T47D (cell line): Measurements from ENCODE around the gene TAMM41.
"Not testable (repeated sequence)": the region's sequence is repeated elsewhere in the genome, so short reads cannot be mapped to it uniquely, and the experiment has no call there.

Source experiments
- DNase-seq, 2 experiments: peaks; one replicate each; pipeline versions ENCODE4 v3.0.0 to v3.0.0-alpha.2; 2011 to 2012; ENCODE audit warnings: low read depth in 1 of 2, low spot score in 1 of 2
- JUND ChIP-seq: IDR thresholded peaks from 2 replicates; pipeline ENCODE4 v1.6.1; 2012; ENCODE audit warnings: low read depth
- in situ Hi-C: cut with HindIII; loops from 2 replicates; pipeline ENCODE4 v1.10.0; 2016; ENCODE audit warnings: low sequenced_read_pairs, low pct_unique_long_range_greater_than_20kb

Gene TAMM41

DNA sequence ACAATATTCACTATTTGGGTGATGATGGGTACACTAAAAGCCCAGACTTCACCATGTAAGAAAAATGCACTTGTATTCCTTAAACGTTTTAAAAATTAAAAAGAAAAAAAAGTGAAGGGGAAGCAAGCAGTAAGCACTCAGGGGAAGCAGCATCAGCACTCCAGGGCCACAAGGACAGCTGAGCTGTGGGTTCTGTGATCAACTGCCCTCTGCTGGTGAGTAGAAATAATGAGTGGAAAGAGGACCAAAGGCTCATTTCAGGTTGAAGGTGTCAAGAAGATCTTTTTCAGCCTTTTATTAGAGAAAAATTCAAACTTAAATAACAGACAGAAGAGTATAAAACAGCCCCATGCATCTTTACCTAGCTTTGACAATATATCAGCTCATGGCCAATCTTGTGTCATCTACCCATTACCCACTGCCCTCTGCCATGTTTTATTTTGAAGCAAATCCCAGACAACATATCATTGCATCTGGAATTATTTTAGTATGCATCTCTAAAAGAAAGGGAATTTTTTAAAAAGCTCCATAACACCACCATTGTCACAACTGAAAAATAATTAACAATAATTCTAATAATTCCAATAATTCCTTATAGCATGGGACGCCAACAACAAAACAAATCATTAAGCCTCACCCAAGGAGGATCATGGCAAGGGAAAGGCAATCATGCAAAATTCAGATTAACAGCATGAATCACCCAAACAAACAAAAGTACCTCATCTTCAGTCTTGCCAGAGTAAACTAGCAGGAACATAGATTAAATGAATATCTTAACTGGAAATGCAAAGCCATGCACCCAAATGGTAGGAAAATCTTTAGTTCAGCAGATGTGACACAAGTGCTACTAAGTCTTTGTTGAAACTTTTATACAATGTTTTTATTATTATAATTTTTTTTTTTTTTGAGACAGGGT is 42.5 kb downstream of the TAMM41 start:
- peak; percentile 62 to 82 for DNase-seq
- no peak for TF ChIP-seq JUND
- in situ Hi-C loops, result no loop called here

DNA sequence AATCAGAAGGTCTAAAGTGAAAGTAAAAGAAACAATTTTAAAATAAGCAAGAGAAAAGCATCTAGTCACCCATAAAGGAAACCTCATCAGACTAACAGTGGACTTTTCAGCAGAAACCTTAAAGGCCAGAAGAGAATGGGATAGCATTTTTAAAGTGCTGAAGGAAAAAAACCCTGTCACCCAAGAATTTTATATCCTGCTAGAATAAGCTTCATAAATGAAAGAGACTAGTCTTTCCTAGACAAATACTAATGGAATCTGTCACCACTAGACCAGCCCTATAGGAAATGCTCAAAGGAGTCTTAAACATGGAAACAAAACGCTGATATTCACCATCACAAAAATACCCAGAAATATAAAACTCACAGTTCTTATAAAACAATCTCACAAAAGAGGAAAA is 46.9 kb downstream of the TAMM41 start:
- no peak for TF ChIP-seq JUND
- in situ Hi-C loops, result no loop called here
- no peak for DNase-seq

DNA sequence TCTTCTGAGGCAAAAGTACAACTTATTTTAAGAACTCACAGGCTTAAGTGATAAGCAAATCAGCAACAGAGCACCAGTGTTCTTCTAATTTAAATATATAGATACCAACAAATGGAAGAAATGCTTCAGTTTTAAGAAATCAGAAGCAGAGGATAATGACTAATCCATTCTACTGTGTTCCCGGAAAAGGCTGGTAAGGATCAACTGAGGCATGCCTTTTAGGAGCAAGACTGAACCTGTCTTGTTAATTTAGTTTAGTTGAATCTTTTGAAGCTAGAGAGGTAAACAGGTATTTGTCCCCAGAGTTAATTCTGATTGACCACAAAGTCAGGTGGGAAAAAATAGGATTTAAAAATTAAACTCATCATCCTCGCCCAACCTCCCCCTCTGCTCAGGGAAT is 51.8 kb downstream of the TAMM41 start:
- no peak for TF ChIP-seq JUND
- in situ Hi-C loops, result no loop called here
- no peak for DNase-seq

DNA sequence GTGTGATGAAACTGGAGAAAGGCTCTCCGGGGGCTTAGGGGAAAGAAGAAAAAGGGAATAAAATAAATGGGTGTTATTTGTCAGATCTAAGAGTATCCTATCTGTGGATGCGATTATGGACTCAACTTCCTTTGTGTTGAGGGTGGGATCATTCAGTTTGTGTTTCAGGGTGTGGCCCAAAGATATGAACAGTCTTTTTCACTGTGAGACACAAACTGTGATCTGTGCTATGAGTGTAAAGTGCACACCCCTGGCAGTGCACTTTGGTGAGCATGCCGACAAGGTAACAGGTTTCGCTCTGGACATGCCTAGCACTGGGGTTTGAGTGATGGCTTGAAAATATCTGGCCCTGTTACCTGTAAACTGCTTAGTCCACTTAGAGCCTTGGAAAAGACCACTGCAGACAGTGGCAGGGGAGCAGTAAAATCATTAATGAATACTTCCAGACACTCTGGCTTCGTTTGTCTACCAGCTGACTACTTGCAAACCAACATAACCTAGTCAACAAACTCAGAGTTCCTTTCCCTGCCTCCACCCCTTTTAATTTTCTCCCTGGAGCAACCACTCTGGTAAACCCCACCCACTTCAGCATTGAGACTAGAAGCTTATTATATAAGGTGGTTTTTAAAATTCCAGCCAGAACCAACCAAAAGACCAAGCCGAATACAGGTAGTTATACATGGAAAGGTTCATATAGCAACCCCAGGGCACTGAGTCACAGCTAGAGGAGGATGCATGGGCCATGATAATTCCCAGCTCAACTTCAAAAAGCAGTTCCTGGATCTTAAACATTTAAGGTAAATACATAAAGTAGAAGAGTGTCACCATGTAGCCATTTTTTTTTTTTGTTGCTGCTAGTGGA is 55.1 kb downstream of the TAMM41 start:
- in situ Hi-C loops, result no loop called here
- DNase-seq, result no peak
- no peak for TF ChIP-seq JUND

DNA sequence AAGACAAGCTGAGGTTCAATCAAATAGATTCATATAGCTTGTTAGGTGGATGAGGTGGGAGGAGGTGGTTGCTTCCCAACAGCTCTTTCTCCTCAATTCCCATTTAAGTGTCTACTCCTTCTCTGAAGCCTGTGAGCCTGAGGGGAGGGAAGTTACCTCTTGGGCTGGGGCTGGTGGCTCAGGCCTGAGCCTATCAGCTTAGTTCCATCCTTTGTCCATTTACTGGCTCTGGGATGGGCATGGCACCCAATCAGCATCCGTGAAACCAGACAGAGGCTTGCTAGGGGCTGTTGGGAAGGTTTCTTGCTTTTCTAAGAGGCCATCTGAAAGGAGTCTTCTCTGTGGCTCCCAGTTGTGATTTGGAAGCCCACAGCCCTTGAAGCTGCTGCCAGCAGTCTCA is 57.3 kb downstream of the TAMM41 start:
- DNase-seq, result no peak
- no peak for TF ChIP-seq JUND
- in situ Hi-C loops, result no loop called here

DNA sequence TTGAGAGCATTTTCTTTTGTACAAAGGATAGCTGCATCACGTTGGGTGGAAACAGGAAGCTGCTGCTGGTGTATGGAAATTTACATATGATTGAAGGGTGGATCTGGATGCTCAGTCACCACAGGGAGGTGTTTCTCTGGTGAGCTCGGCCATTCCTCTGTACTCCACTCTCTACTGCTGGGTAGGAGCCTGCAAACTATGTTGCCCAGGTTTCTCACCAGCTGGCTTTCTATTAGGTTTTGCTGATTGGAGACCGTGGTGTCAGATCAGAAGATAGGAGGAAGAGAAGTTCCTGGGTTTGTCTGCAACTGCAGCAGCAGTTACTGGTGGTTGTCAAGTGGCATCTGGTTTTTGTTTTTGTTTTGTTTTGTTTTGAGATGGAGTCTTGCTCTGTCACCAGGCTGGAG is 61.7 kb downstream of the TAMM41 start:
- DNase-seq, result no peak
- TF ChIP-seq JUND, result no peak
- in situ Hi-C loops, result no loop called here

DNA sequence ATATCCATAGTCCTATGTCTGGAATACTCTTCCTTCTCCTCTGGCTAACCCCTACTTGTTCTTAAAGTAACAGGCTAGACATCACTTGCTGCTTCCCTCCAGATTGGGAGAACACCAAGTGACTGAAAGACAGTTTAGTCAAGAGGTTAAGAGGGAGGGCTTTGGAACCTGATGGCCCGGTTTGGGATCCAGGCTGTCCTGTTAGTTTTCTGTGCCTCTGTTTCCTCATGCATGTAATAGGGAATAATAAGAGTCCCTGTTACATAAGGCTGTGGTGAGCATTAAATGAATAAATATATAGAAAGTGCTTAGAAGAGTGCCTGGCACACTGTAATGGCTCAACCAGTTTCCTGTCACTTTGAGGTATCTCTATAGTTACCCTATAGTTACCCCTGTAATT is 66.3 kb downstream of the TAMM41 start:
- no peak for TF ChIP-seq JUND
- in situ Hi-C loops, result no loop called here
- DNase-seq, result peak in 1 of 2 experiments; percentile 52

DNA sequence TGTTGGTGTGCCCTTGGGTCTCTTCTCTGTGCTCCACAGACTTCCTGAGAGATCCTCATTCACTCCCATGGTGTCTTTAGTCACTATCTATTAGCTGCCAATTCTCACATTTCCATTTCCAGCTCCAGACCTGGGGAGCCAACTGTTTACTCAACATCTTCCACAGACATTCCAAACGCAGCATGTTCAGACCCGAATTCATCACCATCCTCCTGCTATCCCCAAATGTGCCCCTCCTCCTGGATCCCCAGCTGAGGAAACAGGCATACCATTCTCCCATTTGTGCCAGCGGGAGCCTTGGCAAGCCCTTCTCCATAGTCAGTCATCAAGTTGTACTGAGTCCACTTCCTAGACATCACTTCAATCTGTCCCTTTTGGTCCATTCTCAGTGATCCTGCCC is 67.1 kb downstream of the TAMM41 start:
- DNase-seq, result no peak
- in situ Hi-C loops, result no loop called here
- TF ChIP-seq JUND, result no peak

DNA sequence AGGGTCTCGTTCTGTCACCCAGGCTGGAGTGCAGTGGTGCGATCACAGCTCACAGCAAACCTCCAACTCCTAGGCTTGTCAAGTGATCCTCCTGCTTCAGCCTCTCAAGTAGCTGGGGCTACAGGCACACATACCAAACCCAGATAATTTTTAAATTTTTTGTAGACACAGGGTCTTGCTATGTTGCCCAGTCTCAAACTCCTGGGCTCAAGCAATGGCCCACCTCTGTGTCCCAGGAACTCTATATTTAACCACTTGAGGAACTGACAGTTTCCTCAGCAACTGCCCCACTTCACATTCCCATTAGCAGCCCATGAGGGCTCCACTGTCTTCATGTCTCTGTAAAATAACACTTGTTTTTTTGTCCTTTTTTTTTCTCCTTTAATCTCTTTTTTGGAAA is 68.4 kb downstream of the TAMM41 start:
- TF ChIP-seq JUND, result no peak
- in situ Hi-C loops, result no loop called here
- no peak for DNase-seq

DNA sequence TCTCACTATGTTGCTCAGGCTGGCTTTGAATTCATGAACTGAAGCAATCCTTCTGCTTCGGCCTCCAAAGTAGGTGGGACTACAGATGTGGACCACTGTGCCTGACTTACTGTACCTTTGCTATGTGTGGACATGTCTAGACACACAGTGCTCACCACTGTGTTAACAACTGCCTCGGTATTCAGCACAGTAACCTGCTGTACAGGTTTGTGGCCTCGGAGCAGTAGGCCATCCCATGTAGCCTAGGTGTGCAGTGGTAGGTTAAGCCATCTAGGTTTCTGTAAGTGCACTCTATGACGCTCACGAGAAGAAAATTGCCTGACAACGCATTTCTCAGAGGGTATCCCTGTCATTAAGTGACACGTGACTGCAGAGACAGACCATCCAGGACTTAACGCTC is 70.3 kb downstream of the TAMM41 start:
- TF ChIP-seq JUND, result no peak
- in situ Hi-C loops, result no loop called here
- peak in 1 of 2 experiments; percentile 76 for DNase-seq

DNA sequence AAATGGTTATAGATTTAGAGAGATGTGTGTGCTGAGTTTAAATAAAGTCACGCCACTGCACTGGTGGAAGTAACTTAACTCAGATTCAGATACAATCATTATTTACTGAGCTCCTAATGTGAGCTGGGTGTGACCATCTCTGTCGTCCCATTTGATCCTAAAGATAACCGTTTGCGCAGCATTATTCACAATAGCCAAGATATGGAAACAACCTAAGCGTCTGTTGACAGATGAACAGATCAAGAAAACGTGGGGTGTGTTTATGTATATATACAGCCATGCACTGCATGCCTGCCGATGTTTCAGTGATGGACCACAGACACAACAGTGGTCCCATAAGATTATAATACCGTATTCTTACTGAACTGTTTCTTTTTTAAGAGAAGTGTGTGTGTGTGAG is 71.2 kb downstream of the TAMM41 start:
- TF ChIP-seq JUND, result no peak
- DNase-seq, result no peak
- in situ Hi-C loops, result no loop called here

DNA sequence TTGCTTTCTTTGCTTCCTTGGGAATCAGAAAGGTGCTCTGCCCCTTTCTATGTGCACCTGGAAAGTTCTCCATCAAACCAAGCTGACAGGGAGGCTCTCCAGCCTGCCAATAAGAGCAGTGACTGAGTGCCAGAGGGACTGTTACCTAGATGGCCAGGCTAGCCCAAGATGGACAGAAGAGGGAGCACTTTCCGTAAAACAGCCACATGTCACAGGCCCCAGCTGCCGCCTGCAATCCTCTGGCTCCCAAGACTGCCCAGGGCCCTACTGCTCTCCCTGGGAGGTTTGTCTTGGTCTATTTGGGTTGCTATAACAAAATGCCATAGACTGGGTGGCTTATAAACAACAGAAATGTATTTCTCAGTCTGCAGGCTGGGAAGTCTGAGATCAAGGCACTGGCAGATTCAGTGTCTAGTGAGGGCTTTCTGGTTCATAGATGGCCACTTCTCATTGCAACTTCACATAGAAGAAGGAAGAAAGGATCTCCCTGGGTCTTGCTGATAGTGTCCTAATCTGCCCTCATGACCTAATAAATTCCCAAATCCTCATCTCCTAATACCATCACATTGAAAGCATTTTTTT is 72.3 kb downstream of the TAMM41 start:
- in situ Hi-C loops, result no loop called here
- no peak for TF ChIP-seq JUND
- peak; percentile 82 to 93 for DNase-seq

DNA sequence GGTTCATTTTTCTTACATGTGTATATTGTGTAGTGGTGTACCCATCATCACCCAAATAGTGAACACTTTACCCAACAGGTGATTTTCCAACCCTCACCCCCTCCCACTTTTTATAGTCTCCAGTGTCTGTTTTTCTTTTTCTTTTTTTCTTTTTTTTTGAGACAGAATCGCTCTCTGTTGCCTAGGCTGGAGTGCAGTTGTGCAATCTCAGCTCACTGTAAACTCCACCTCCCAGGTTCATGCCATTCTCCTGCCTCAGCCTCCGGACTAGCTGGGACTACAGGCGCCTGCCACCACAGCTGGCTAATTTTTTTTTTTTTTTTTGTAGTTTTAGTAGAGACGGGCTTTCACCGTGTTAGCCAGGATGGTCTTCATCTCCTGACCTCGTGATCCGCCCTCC is 74.8 kb downstream of the TAMM41 start:
- in situ Hi-C loops, DNase-seq: not testable (repeated sequence)
